Erythroblast (primary cell): ENCODE results near the gene PCNX4.

Experiments
- GATA1 ChIP-seq: IDR thresholded peaks from 2 replicates; pipeline ENCODE4 v1.6.1; 2011; ENCODE audit warnings: low read depth, mild to moderate bottlenecking, control low read depth, low read length, moderate library complexity
- POLR2A ChIP-seq: IDR thresholded peaks from 2 replicates; pipeline ENCODE4 v1.6.1; 2011; ENCODE audit warnings: mild to moderate bottlenecking, low read length

DNA sequence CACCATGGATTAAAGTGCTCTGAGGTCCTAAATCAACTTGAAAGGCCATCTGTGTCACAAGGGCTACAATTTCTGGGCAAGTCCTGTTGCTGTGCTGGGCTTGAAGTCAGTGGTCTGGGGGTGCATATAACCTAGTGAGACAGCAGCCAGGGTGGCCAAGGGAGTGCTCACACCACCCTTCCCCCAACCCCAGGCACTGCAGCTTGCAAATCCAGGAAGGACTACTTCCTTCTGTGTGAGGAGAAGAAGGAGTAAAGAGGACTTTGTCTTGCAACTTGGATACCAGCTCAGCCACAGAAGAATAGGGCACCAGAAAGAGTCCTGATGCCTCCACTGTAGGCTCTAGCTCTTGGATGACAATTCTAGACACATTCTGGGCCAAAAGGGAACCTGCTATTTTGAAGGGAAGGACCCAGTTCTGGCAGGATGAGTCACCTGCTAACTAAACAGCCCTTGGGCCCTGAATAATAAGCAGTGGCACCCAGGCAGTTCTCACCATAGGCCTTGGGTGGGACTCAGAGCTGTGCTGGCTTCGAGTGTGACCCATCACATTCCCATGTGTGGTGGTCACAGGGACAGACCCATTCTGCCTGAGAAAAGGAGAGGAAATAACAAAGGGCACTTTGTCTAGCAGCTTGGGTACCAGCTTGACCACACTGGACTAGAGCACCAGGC lies 106.0 kb downstream of the PCNX4 start:
- TF ChIP-seq POLR2A (no peak), GATA1 (no peak)
